Tibial nerve (tissue), 4 donors: ENCODE results near the gene DENND1A. TPM values are rescaled to one million over a fixed set of nuclear protein-coding genes. Genes with fewer than 3 reads are reported as not detected.
"Not testable (repeated sequence)": the region's sequence is repeated elsewhere in the genome, so short reads cannot be mapped to it uniquely, and the experiment has no call there.

Experiments
- DNase-seq, 2 donors: peaks; one replicate each; pipeline ENCODE4 v3.0.0-alpha.2; 2019; ENCODE audit warnings: low spot score in 2 of 2
- H3K27ac ChIP-seq, 4 donors: fragments of 200-600 bp; sonication (generic) in 3 of 4; one replicate each; pipeline ENCODE4 v1.5.1; 2017 to 2019; ENCODE audit warnings: mild to moderate bottlenecking in 1 of 4
- H3K27me3 ChIP-seq, 2 donors: fragments of 200-600 bp; sonication (generic) in 1 of 2; one replicate each; pipeline versions ENCODE4 v1.5.1 to v1.6.0; 2017 to 2019
- H3K36me3 ChIP-seq, 3 donors: fragments of 200-600 bp; sonication (generic); one replicate each; pipeline ENCODE4 v1.5.1; 2018 to 2019
- H3K4me1 ChIP-seq, 4 donors: fragments of 200-600 bp; sonication (generic) in 3 of 4; one replicate each; pipeline ENCODE4 v1.5.1; 2017 to 2019
- H3K4me3 ChIP-seq, 4 donors: fragments of 200-600 bp; sonication (generic) in 3 of 4; one replicate each; pipeline ENCODE4 v1.5.1; 2017 to 2019; ENCODE audit warnings: mild to moderate bottlenecking in 1 of 4, moderate library complexity in 1 of 4
- H3K9me3 ChIP-seq, 4 donors: fragments of 200-600 bp; sonication (generic) in 3 of 4; one replicate each; pipeline ENCODE4 v1.5.1; 2017 to 2019
- EP300 ChIP-seq, 2 donors: sonication (generic); formaldehyde crosslinking; IDR thresholded peaks; one replicate each; pipeline ENCODE4 v1.6.1; 2017; ENCODE audit warnings: antibody characterized with exemption in 2 of 2, mild to moderate bottlenecking in 1 of 2
- POLR2A ChIP-seq, 2 donors: fragments of 450-650 bp; IDR thresholded peaks; one replicate each; pipeline ENCODE4 v1.6.1; 2017; ENCODE audit warnings: antibody characterized with exemption in 2 of 2, mild to moderate bottlenecking in 2 of 2, moderate library complexity in 2 of 2
- WGBS, 2 donors: methylation state at CpG; one replicate each; pipeline ENCODE4 v1.1.5; 2018; 5-methylcytosine and 5-hydroxymethylcytosine counted together
- total RNA-seq, 4 donors: library from RNA; depleted of rRNA; stranded (reverse); fragments of >200 nt; gene quantifications; one replicate each; pipeline ENCODE4 v1.1.0, GENCODE V29; 2016
- TF ChIP-seq, protein P1 (sequence below), 5 experiments: fragments of 200-600 bp in 3 of 5; fragments of 450-650 bp in 2 of 5; sonication (generic) in 3 of 5; IDR thresholded peaks; one replicate each; pipeline ENCODE4 v1.5.1; 2016 to 2019; ENCODE audit warnings: antibody characterized with exemption in 5 of 5, mild to moderate bottlenecking in 3 of 5, moderate library complexity in 2 of 5

Gene DENND1A
- total RNA-seq, 4 donors from 2014 or later: 17.5 to 34.8 (median 20.1) TPM

DNA sequence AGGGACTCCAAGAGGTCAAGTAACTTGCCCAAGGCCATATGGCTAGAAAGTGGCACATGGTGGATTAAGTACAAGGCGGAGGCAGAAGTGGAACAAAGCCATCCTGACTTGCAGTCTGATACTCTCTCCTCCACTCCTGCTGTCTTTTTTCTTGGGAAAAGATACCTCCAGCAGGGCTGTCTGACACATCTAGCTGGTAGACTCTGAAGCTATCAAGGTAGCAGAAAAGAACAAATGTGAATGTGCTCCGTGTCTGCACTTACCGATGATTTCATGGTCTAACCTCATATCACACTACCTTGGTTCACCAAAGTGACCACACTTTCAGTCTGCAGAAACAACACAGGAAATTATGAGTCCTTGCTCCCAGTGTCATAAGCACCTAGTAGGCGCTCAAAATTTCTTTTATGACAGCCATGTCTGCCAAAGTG, 289.1 kb downstream of the DENND1A start:
- WGBS, 2 donors: 73 to 77% methylated on average over 4 of the region's 4 CpGs

DNA sequence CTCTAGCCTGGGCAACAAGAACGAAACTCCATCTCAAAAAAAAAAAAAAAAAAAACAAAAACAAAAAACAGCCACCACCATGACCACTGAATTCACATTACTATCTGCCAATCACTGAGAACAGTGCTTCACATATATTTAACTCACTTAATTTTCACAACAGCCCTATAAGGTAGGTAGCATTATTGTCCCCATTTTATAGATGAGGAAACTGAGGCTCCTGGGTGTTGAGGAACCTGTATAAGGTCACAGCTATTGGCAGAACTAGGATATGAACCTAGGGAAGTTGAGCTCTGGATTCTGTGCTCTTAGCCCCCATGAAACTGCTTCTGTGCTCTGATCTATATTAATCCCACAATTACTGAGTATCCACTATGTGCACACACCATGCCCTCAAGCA, 290.2 kb downstream of the DENND1A start:
- TF ChIP-seq EP300 (IDR thresholded peaks at IDR 0.05) (no peak), POLR2A (IDR thresholded peaks at IDR 0.05) (no peak)
- TF ChIP-seq, protein P1, sequence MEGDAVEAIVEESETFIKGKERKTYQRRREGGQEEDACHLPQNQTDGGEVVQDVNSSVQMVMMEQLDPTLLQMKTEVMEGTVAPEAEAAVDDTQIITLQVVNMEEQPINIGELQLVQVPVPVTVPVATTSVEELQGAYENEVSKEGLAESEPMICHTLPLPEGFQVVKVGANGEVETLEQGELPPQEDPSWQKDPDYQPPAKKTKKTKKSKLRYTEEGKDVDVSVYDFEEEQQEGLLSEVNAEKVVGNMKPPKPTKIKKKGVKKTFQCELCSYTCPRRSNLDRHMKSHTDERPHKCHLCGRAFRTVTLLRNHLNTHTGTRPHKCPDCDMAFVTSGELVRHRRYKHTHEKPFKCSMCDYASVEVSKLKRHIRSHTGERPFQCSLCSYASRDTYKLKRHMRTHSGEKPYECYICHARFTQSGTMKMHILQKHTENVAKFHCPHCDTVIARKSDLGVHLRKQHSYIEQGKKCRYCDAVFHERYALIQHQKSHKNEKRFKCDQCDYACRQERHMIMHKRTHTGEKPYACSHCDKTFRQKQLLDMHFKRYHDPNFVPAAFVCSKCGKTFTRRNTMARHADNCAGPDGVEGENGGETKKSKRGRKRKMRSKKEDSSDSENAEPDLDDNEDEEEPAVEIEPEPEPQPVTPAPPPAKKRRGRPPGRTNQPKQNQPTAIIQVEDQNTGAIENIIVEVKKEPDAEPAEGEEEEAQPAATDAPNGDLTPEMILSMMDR (IDR thresholded peaks at IDR 0.05): no peak
- H3K9me3 ChIP-seq: no peaks in the 10 kb centered on the region
- H3K27me3 ChIP-seq: no peaks in the 10 kb centered on the region
- WGBS, 2 donors: 94 to 96% methylated on average over 1 of the region's 1 CpG
- peaks cover 0 to 22% (median 2%) of the 10 kb centered on the region in 4 donors for H3K4me1 ChIP-seq
- DNase-seq: no peak
- H3K27ac ChIP-seq: no peak overlapping the region
- H3K36me3 ChIP-seq: no peaks in the 10 kb centered on the region
- no peak overlapping the region for H3K4me3 ChIP-seq

More for the DNA sequence above, 289.1 kb downstream of the DENND1A start:
- Histone ChIP-seq H3K4me1 (peaks cover 0 to 22% (median 2%) of the 10 kb centered on the region in 4 donors), H3K9me3 (no peaks in the 10 kb centered on the region), H3K4me3 (no peak overlapping the region), H3K27ac (no peak overlapping the region), H3K27me3 (no peaks in the 10 kb centered on the region), H3K36me3 (no peaks in the 10 kb centered on the region)
- TF ChIP-seq POLR2A (IDR thresholded peaks at IDR 0.05) (no peak), EP300 (IDR thresholded peaks at IDR 0.05) (no peak)
- TF ChIP-seq, protein P1 (IDR thresholded peaks at IDR 0.05): no peak
- DNase-seq: no peak

DNA sequence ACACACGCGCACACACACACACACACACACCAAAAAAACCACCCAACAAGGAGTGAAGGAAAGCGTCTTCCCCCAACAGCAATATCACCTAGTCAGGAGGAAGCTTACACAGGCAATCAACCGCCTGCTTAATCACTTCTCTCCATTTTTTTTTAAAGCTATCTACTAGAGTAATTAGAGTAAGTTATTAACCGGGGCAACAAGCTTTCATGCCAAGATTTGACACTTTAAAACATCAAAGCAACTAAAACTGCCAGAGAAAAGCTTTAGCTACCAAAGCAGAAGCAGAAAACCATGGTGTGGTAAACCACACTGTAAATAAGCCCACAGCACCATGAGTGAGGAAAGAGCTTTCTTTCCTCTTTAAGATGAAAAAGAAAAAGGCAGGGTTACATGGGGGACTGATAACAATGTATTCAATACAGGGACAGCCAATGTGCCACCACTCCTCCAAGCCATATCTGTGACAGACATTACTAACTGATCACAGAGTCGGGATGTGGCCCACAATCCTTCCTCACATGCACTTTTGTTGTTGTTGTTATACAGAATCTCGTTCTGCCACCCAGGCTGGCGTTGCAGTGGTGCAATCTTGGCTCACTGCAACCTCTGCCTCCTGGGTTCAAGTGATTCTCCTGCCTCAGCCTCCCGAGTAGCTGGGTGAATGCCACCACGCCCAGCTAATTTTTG, 291.8 kb downstream of the DENND1A start:
- H3K27ac ChIP-seq: no peak overlapping the region
- no peaks in the 10 kb centered on the region for H3K36me3 ChIP-seq
- H3K9me3 ChIP-seq: no peaks in the 10 kb centered on the region
- no peak for TF ChIP-seq POLR2A (IDR thresholded peaks at IDR 0.05)
- TF ChIP-seq, protein P1 (IDR thresholded peaks at IDR 0.05): no peak
- TF ChIP-seq EP300 (IDR thresholded peaks at IDR 0.05): no peak
- DNase-seq: no peak
- WGBS, 2 donors: 63 to 68% methylated on average over 10 of the region's 10 CpGs
- no peaks in the 10 kb centered on the region for H3K27me3 ChIP-seq
- H3K4me1 ChIP-seq: peaks cover 0 to 21% (median 2%) of the 10 kb centered on the region in 4 donors
- H3K4me3 ChIP-seq: peak overlapping the region in 1 of 4 donors; percentile 18

DNA sequence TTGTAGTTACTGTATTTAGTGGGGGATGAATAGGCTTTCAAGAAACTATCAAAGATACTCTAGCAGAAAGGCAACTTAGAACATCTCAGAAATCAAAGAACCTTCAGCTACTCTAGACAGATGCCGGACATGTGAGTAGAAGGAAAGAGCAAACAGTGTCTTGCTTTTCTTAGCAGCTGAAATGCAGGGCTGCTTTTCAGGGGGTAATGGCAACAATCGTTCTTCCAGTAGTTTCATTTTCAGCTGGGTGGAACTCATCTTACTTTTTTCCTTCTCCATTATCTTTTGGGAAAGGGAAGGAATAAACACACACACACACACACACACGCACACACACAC, 292.4 kb downstream of the DENND1A start:
- Histone ChIP-seq H3K27ac (no peak overlapping the region), H3K27me3 (no peaks in the 10 kb centered on the region), H3K36me3 (no peaks in the 10 kb centered on the region), H3K4me1 (peaks cover 0 to 16% (median 2%) of the 10 kb centered on the region in 4 donors), H3K9me3 (no peaks in the 10 kb centered on the region), H3K4me3 (peak overlapping the region in 1 of 4 donors; percentile 18)
- no peak for DNase-seq
- whole genome bisulfite sequencing, 2 donors: 27 to 31% methylated on average over 3 of the region's 3 CpGs
- TF ChIP-seq EP300 (IDR thresholded peaks at IDR 0.05) (no peak), POLR2A (IDR thresholded peaks at IDR 0.05) (no peak)
- TF ChIP-seq, protein P1 (IDR thresholded peaks at IDR 0.05): no peak

DNA sequence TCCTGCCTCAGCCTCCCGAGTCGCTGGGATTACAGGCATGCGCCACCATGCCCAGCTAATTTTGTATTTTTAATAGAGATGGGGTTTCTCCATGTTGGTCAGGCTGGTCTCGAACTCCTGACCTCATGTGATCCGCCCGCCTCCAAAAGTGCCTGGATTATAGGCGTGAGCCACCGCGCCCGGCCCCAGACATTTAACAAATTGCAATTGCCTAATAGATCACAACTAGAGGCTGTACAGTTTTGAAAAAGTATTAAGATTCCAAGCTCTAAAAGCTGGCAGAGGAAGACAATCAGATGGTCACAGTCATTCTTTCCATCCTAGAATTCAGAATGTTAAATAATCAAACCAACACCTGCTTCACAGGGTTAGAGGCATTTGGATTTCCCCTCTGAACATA, 293.1 kb downstream of the DENND1A start:
- not testable (repeated sequence) for DNase-seq, H3K27ac ChIP-seq, H3K9me3 ChIP-seq, H3K27me3 ChIP-seq, H3K4me3 ChIP-seq, H3K4me1 ChIP-seq, H3K36me3 ChIP-seq
- WGBS, 2 donors: 88 to 95% methylated on average over 10 of the region's 10 CpGs
